Stimulated activated CD4-positive, alpha-beta T cell treated with anti-CD3 and anti-CD28 coated beads, Interleukin-4, amount 100 ng/mL, for 24 hours (primary cell): Measurements from ENCODE around the gene TMEM170A.

Source experiments
- DNase-seq: peaks from one replicate; pipeline ENCODE4 v3.0.0-alpha.2; 2020

Gene TMEM170A

GRCh38 chr16:75394941-75395340 is 69.5 kb downstream of the TMEM170A start:
- DNase-seq: no peak
